ENCODE data around the gene SLC39A9. TPM values are rescaled to one million over a fixed set of nuclear protein-coding genes. Genes with fewer than 3 reads are reported as not detected.
A peak's percentile ranks its signal among the peaks of the same experiment; 100 is the strongest.

Gene SLC39A9
- total and polyA plus RNA-seq, 10 of the 15 experiments (the other 5 are each of a cell fraction or from before 2014, with no cell fraction given), result 19.9 to 109 (median 46.9) TPM

DNA sequence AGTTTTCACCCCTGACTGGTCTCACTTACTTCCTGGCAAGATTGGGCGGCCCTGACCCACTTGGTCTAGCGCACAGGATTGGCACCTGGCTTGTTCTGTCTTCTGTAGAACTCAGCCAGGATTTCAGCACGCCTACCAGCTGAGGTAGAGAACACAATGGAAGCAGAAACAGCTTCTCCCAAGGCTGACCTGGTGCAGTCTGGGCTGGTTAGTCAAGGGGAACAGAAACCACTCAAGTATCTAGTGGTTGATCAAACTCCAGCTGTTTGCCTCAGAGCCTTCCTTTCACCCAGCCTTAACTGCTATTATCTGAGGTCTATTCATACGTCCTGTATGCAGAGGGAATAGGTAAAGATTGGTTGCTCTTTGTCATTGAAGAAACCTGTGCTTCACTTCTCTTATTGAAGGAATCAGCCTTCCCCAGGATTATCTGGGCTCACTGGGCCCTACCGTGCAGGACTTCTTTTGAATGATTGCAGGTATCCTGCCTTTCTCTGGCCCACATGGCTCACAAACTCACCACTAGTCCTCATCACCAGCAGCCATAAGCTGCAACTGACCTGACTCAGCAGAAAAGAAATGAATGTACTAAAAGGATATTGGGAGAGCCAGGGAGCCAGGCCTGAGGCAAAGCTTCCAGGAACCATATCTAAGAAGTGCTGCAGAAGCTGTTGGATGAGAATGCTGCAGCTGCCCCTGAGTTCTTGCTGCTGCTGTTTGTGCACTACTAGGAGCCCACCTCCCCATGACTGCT lies 83.5 kb downstream of the SLC39A9 start:
- POLR2A ChIA-PET, result interaction anchor here (0.6 to 1.0 kb wide), 2 partner anchors 11 to 550 kb away, joined by 4 to 5 read pairs; no protein-coding TSS in a partner anchor
- Histone ChIP-seq H3K27ac (ENCODE audit: control insufficient read depth, insufficient read depth) (no peak overlapping the region), H3K9me3 (replicated peaks; ENCODE audit: control insufficient read depth, insufficient read depth, low read length) (no peaks in the 10 kb centered on the region), H2AFZ (ENCODE audit: control insufficient read depth, low read depth, low read length) (no peak overlapping the region), H4K20me1 (ENCODE audit: control insufficient read depth, insufficient read depth) (no peaks in the 10 kb centered on the region), H3K4me2 (ENCODE audit: control insufficient read depth, insufficient read depth) (peak overlapping the region; percentile 28), H3K9ac (ENCODE audit: control insufficient read depth, insufficient read depth, low read length) (no peak overlapping the region), H3K36me3 (ENCODE audit: control insufficient read depth in 2 of 2, insufficient read depth in 2 of 2, low read length in 1 of 2) (no peaks in the 10 kb centered on the region), H3K4me1 (ENCODE audit: control insufficient read depth, insufficient read depth, low read length) (peaks cover 10% of the 10 kb centered on the region), H3K27me3 (replicated peaks in 1 of 2; ENCODE audit: control insufficient read depth in 2 of 2, insufficient read depth in 2 of 2, low read length in 1 of 2) (peaks cover 9 to 12% of the 10 kb centered on the region in 2 experiments; a peak in 3 of 4 replicates), H3K79me2 (ENCODE audit: control insufficient read depth, insufficient read depth, low read length) (no peaks in the 10 kb centered on the region), H3K4me3 (no peak overlapping the region)
- ATAC-seq, result peak; percentile 98
- RAD21 ChIA-PET (ENCODE audit: unreplicated experiment), result interaction anchor here (0.6 to 1.4 kb wide), 4 partner anchors 22 to 240 kb away, joined by 3 to 6 read pairs (median 4); partner anchors contain the start of genes ERH and SLC39A9
- SMC1A ChIA-PET (ENCODE audit: uncharacterized antibody, unreplicated experiment), result interaction anchor here (0.6 to 2.1 kb wide), 9 partner anchors 11 to 257 kb away, joined by 3 to 6 read pairs (median 3); partner anchors contain the start of gene ERH
- BruUV-seq (replicated peaks), result no TSS peak
- intact Hi-C loops (cut with micrococcal nuclease; ENCODE audit: unreplicated experiment), result no loop called here
- FAIRE-seq, result peak; percentile 99
- CTCF ChIA-PET, result interaction anchor here (0.7 to 1.6 kb wide), 7 partner anchors 9 to 352 kb away, joined by 3 to 5 read pairs (median 3); partner anchors contain the start of gene CCDC177
- peak; percentile 64 for DNase-seq (ENCODE audit: low read depth, low spot score)
- in situ Hi-C loops (cut with MboI), result no loop called here
- WGBS (ENCODE audit: insufficient coverage, insufficient replicate concordance, low lambda C conversion rate, missing lambda C conversion rate), result 1% methylated on average over 5 of the region's 5 CpGs
- TF ChIP-seq IKZF1 (conservative IDR thresholded peaks at IDR 0.05) (peak; percentile 40; the same call in 1 of the 2 replicates), BHLHE40 (IDR thresholded peaks at IDR 0.05; ENCODE audit: borderline replicate concordance in 1 of 2, low read depth in 2 of 2, low read length in 1 of 2) (peak in 1 of 2 experiments; percentile 4; a peak in 1 of 4 replicates), IKZF2 (IDR thresholded peaks at IDR 0.05) (peak; percentile 33 to 51; a peak in 2 of 4 replicates), MTA2 (IDR thresholded peaks at IDR 0.05; ENCODE audit: low read depth) (0 out of 2 replicates have a peak, but pooled peaks have one; percentile 24), NFYA (IDR thresholded peaks at IDR 0.05; ENCODE audit: borderline replicate concordance, low read depth, low read length) (no peak), IRF4 (IDR thresholded peaks at IDR 0.05; ENCODE audit: low read depth, low read length) (0 out of 2 replicates have a peak, but pooled peaks have one; percentile 55), TCF3 (IDR thresholded peaks at IDR 0.05; ENCODE audit: borderline replicate concordance, insufficient read depth, low read depth, low read length) (peak; percentile 69; the same call in 1 of the 2 replicates), RBBP5 (conservative IDR thresholded peaks at IDR 0.05) (no peak), ZSCAN29 (IDR thresholded peaks at IDR 0.05) (no peak), CREB1 (IDR thresholded peaks at IDR 0.05; ENCODE audit: low read depth) (no peak), BRCA1 (IDR thresholded peaks at IDR 0.05; ENCODE audit: low read depth, low read length) (no peak), YY1 (IDR thresholded peaks at IDR 0.05; ENCODE audit: low read depth, low read length) (0 out of 2 replicates have a peak, but pooled peaks have one; percentile 29), TCF12 (IDR thresholded peaks at IDR 0.05; ENCODE audit: low read depth, low read length) (peak; percentile 81), SPI1 (IDR thresholded peaks at IDR 0.05; ENCODE audit: borderline replicate concordance, insufficient read depth, low read depth, low read length) (peak; percentile 84)
- TF ChIP-seq, protein P1, sequence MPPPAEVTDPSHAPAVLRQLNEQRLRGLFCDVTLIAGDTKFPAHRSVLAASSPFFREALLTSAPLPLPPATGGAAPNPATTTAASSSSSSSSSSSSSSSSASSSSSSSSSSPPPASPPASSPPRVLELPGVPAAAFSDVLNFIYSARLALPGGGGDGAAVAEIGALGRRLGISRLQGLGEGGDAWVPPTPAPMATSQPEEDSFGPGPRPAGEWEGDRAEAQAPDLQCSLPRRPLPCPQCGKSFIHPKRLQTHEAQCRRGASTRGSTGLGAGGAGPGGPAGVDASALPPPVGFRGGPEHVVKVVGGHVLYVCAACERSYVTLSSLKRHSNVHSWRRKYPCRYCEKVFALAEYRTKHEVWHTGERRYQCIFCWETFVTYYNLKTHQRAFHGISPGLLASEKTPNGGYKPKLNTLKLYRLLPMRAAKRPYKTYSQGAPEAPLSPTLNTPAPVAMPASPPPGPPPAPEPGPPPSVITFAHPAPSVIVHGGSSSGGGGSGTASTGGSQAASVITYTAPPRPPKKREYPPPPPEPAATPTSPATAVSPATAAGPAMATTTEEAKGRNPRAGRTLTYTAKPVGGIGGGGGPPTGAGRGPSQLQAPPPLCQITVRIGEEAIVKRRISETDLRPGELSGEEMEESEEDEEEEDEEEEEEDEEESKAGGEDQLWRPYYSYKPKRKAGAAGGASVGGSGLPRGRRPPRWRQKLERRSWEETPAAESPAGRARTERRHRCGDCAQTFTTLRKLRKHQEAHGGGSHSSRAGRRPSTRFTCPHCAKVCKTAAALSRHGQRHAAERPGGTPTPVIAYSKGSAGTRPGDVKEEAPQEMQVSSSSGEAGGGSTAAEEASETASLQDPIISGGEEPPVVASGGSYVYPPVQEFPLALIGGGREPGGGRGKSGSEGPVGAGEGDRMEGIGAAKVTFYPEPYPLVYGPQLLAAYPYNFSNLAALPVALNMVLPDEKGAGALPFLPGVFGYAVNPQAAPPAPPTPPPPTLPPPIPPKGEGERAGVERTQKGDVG (CRISPR knock-in tag; IDR thresholded peaks at IDR 0.05), result no peak
- TF ChIP-seq, protein P2, sequence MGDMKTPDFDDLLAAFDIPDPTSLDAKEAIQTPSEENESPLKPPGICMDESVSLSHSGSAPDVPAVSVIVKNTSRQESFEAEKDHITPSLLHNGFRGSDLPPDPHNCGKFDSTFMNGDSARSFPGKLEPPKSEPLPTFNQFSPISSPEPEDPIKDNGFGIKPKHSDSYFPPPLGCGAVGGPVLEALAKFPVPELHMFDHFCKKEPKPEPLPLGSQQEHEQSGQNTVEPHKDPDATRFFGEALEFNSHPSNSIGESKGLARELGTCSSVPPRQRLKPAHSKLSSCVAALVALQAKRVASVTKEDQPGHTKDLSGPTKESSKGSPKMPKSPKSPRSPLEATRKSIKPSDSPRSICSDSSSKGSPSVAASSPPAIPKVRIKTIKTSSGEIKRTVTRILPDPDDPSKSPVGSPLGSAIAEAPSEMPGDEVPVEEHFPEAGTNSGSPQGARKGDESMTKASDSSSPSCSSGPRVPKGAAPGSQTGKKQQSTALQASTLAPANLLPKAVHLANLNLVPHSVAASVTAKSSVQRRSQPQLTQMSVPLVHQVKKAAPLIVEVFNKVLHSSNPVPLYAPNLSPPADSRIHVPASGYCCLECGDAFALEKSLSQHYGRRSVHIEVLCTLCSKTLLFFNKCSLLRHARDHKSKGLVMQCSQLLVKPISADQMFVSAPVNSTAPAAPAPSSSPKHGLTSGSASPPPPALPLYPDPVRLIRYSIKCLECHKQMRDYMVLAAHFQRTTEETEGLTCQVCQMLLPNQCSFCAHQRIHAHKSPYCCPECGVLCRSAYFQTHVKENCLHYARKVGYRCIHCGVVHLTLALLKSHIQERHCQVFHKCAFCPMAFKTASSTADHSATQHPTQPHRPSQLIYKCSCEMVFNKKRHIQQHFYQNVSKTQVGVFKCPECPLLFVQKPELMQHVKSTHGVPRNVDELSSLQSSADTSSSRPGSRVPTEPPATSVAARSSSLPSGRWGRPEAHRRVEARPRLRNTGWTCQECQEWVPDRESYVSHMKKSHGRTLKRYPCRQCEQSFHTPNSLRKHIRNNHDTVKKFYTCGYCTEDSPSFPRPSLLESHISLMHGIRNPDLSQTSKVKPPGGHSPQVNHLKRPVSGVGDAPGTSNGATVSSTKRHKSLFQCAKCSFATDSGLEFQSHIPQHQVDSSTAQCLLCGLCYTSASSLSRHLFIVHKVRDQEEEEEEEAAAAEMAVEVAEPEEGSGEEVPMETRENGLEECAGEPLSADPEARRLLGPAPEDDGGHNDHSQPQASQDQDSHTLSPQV (IDR thresholded peaks at IDR 0.05), result no peak
